ENCODE data around the gene GPATCH8. TPM values are rescaled to one million over a fixed set of nuclear protein-coding genes. Genes with fewer than 3 reads are reported as not detected.
"Not testable (repeated sequence)": the region's sequence is repeated elsewhere in the genome, so short reads cannot be mapped to it uniquely, and the experiment has no call there.

GPATCH8 gene
- total RNA-seq, 3 donors from 2014 or later (not counting 1 experiment from before 2014, with no cell fraction given), result 104 to 111 (median 109) TPM

DNA sequence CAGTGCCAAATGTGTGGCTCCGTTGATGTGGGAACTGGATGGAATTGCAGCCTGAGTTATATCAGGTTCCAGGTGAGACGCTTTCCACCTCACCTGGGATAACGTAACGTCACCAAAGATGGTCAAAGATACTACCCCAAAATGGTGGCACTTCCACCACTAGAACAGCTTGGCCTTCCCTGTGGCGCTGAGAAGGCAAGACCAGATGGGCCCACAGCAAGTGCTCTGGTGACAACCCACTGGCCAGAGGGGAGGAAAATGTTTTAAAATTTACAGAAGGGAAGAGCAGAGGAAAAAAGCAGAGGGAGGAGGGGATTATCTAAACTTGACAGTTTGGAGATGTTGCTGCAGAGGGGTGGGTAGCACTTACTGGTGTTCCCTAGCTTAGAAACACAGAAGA, 106.3 kb downstream of the GPATCH8 start:
- Mint-ChIP-seq H3K36me3 (peaks cover 11% of the 10 kb centered on the region), H3K27ac (peak overlapping the region in 1 of 2 donors; percentile 18), H3K4me3 (no peak overlapping the region), H3K4me1 (peaks cover 11 to 19% of the 10 kb centered on the region in 2 donors), H3K9me3 (no peaks in the 10 kb centered on the region), H3K27me3 (ENCODE audit: low read depth in 2 of 2) (no peaks in the 10 kb centered on the region)
- H3K27me3 ChIP-seq (ENCODE audit: control insufficient read depth, insufficient read depth, low read length), result no peaks in the 10 kb centered on the region
- no peaks in the 10 kb centered on the region for H3K4me1 ChIP-seq (ENCODE audit: control insufficient read depth, insufficient read depth, low read length)
- TF ChIP-seq, protein P1, sequence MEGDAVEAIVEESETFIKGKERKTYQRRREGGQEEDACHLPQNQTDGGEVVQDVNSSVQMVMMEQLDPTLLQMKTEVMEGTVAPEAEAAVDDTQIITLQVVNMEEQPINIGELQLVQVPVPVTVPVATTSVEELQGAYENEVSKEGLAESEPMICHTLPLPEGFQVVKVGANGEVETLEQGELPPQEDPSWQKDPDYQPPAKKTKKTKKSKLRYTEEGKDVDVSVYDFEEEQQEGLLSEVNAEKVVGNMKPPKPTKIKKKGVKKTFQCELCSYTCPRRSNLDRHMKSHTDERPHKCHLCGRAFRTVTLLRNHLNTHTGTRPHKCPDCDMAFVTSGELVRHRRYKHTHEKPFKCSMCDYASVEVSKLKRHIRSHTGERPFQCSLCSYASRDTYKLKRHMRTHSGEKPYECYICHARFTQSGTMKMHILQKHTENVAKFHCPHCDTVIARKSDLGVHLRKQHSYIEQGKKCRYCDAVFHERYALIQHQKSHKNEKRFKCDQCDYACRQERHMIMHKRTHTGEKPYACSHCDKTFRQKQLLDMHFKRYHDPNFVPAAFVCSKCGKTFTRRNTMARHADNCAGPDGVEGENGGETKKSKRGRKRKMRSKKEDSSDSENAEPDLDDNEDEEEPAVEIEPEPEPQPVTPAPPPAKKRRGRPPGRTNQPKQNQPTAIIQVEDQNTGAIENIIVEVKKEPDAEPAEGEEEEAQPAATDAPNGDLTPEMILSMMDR (IDR thresholded peaks at IDR 0.05), result no peak
- no peak overlapping the region for H3K4me3 ChIP-seq (ENCODE audit: low read length)
- DNase-seq (no peak), ATAC-seq (no peak)
- no peaks in the 10 kb centered on the region for H3K9me3 ChIP-seq (ENCODE audit: control insufficient read depth, insufficient read depth, low read length)
- peaks cover 45% of the 10 kb centered on the region for H3K36me3 ChIP-seq (ENCODE audit: control insufficient read depth, insufficient read depth, low read length)
- WGBS (ENCODE audit: insufficient coverage), result 100% methylated on average over 5 of the region's 5 CpGs
- H3K27ac ChIP-seq (ENCODE audit: low read length), result no peak overlapping the region
- intact Hi-C loops (cut with micrococcal nuclease), result no loop called here

DNA sequence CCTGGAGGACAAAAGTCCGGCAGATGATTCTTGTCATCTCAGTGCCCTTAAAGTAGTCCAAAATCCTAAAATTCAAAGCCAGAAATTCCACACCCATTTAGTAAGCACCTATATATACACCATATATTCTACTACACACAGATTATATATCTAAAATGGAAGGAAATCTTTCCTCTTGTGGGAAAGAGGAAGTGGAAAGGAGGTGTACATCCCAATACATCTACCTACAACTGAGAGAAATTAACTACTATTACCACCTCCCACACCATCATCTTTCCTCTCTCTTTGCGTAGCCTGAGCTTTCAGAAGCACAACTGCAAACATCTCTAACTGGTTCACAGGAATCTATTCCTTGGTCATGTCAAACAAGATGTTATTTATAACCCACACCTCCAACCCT, 108.4 kb downstream of the GPATCH8 start:
- H3K9me3 ChIP-seq (ENCODE audit: control insufficient read depth, insufficient read depth, low read length), result no peaks in the 10 kb centered on the region
- H3K27ac ChIP-seq (ENCODE audit: low read length), result no peak overlapping the region
- Mint-ChIP-seq H3K36me3 (peaks cover 4% of the 10 kb centered on the region), H3K9me3 (no peaks in the 10 kb centered on the region), H3K4me1 (peaks cover 4 to 16% of the 10 kb centered on the region in 2 donors), H3K27ac (no peak overlapping the region), H3K27me3 (ENCODE audit: low read depth in 2 of 2) (no peaks in the 10 kb centered on the region), H3K4me3 (no peak overlapping the region)
- no peaks in the 10 kb centered on the region for H3K27me3 ChIP-seq (ENCODE audit: control insufficient read depth, insufficient read depth, low read length)
- peaks cover 2% of the 10 kb centered on the region for H3K4me1 ChIP-seq (ENCODE audit: control insufficient read depth, insufficient read depth, low read length)
- WGBS (ENCODE audit: insufficient coverage), result 100% methylated on average over 2 of the region's 2 CpGs
- H3K4me3 ChIP-seq (ENCODE audit: low read length), result no peak overlapping the region
- intact Hi-C loops (cut with micrococcal nuclease), result no loop called here
- DNase-seq (no peak), ATAC-seq (no peak)
- H3K36me3 ChIP-seq (ENCODE audit: control insufficient read depth, insufficient read depth, low read length), result peaks cover 27% of the 10 kb centered on the region
- TF ChIP-seq, protein P1 (IDR thresholded peaks at IDR 0.05), result no peak

DNA sequence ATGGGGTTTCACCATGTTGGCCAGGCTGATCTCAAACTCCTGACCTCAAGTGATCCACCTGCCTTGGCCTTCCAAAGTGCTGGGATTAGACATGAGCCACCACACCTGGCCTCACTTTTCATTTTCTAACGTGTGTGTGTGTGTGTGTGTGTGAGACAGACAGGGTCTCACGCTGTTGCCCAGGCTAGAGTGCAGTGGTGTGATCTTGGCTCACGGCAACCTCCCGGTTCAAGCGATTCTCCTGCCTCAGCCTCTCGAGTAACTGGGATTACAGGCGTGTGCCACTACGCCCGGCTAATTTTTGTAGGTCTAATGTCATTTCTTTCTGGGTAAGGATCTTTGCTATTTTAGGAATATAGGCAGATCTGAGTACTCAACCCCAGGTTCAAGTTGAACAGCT, 109.1 kb downstream of the GPATCH8 start:
- H3K4me3 Mint-ChIP-seq; DNase-seq; H3K4me1 ChIP-seq (ENCODE audit: control insufficient read depth, insufficient read depth, low read length); H3K27me3 ChIP-seq (ENCODE audit: control insufficient read depth, insufficient read depth, low read length); H3K27ac ChIP-seq (ENCODE audit: low read length); H3K4me3 ChIP-seq (ENCODE audit: low read length); H3K36me3 Mint-ChIP-seq; H3K27me3 Mint-ChIP-seq (ENCODE audit: low read depth in 2 of 2); ATAC-seq; H3K9me3 ChIP-seq (ENCODE audit: control insufficient read depth, insufficient read depth, low read length); intact Hi-C loops (cut with micrococcal nuclease); H3K9me3 Mint-ChIP-seq; H3K27ac Mint-ChIP-seq: not testable (repeated sequence)
- H3K36me3 ChIP-seq (ENCODE audit: control insufficient read depth, insufficient read depth, low read length), result peaks cover 20% of the 10 kb centered on the region
- 98% methylated on average over 9 of the region's 9 CpGs for WGBS (ENCODE audit: insufficient coverage)
- peaks cover 11 to 21% of the 10 kb centered on the region in 2 donors for H3K4me1 Mint-ChIP-seq

DNA sequence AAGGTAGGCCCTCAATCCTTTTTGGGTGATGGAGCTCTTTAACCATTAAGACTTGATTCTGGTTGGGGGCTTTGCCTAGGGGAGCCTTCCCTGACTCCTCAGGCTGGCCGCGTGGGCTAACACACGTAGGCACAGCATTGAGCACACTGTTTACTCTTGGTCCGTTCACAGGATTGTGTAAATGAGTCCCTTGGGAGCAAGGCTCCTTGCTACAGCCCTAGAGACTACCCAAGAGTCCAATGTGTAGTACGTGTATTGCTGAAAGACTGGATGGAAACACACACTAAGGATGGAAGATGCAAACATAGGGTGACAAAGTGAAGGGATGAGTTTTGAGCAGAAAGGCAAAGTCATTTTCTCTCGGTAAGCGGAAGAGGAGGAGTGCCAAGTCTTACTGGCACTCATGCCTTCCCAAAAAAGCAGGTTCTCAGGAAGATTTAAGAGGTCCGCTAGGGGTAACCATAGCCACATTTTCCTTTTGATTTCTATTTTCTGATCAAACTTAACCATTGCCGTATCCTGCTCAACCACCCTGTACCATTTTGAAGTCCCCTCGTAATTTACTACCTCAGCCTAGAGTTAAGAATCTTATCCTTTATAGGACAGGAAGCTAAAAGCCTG, 112.8 kb downstream of the GPATCH8 start:
- H3K27me3 Mint-ChIP-seq (ENCODE audit: low read depth in 2 of 2), result no peaks in the 10 kb centered on the region
- 71% methylated on average over 10 of the region's 10 CpGs for WGBS (ENCODE audit: insufficient coverage)
- no peak overlapping the region for H3K4me3 Mint-ChIP-seq
- Histone ChIP-seq H3K27ac (ENCODE audit: low read length) (no peak overlapping the region), H3K9me3 (ENCODE audit: control insufficient read depth, insufficient read depth, low read length) (no peaks in the 10 kb centered on the region), H3K27me3 (ENCODE audit: control insufficient read depth, insufficient read depth, low read length) (peaks cover 3% of the 10 kb centered on the region), H3K36me3 (ENCODE audit: control insufficient read depth, insufficient read depth, low read length) (no peaks in the 10 kb centered on the region), H3K4me1 (ENCODE audit: control insufficient read depth, insufficient read depth, low read length) (peaks cover 19% of the 10 kb centered on the region), H3K4me3 (ENCODE audit: low read length) (no peak overlapping the region)
- no peak for ATAC-seq
- intact Hi-C loops (cut with micrococcal nuclease), result no loop called here
- H3K36me3 Mint-ChIP-seq, result no peaks in the 10 kb centered on the region
- DNase-seq, result no peak
- H3K9me3 Mint-ChIP-seq, result no peaks in the 10 kb centered on the region
- TF ChIP-seq, protein P1 (IDR thresholded peaks at IDR 0.05), result no peak
- H3K27ac Mint-ChIP-seq, result no peak overlapping the region
- H3K4me1 Mint-ChIP-seq, result peaks cover 21 to 33% of the 10 kb centered on the region in 2 donors

Measured in natural killer cell (primary cell).